SW480 (cell line): ENCODE results near the gene FSD1.
"Not testable (repeated sequence)": the region's sequence is repeated elsewhere in the genome, so short reads cannot be mapped to it uniquely, and the experiment has no call there.

ENCODE experiments used
- DNase-seq: peaks from one replicate; pipeline ENCODE4 v3.0.0-alpha.2; 2016; ENCODE audit warnings: low spot score

Gene FSD1

DNA sequence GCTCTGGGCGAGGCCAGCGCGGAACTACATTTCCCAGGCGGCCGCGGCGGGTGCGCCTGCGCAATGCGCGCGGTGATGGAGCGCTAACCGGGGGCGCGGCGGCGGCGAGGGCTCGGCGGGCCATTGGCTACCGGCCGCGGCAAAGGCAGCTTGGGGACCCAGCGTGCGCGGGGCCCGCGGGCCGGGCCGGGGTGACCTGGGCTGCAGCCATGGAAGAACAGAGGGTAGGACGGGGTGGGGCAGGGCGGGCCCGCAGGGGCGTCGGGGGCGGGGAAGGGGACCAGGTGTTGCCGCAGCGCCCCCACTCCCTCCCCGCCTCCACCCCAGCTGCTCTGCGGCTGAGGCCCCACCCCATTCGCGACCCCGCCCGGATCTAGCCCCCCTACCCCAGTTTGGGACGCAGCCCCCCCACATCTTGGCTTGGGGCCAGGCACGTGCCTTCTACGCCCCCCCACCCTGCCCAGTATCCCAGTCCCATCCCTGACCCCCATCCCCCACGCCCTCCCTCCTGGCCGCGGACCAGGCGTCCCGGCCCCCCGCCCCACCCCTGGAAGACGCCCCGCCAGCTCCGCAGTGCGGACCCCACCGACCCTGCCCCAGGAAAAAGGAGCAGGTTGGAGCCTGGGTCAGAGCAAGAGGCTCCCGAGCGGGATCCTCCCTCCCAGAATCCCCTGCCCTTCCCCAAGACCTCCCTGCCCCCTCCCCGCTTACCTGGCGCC is at the start of gene FSD1:
Gene FSD1 (plus strand): TSS at position 61 of the 719 bp plus-strand sequence. CDS start 149 bp downstream, at position 210.
- DNase-seq, result peak; percentile 36

DNA sequence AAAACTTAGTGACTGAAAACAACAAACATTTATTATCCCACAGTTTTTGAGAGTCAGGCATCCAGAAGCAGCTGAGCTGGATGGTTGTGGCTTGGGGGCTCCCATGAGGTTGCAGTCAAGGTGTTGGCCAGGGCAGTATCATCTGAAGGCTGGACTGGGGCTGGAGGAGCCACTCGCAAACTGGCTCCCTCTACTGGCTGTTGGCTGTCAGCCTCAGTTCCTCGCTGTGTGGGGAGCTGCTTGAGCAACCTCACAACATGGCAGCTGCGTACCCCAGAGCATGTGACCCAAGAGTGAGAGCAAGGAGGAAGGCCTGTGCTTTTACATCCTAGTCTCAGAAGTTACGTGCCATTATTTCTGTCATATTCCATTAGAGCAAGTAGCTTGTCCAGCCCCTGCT is 47.8 kb upstream of the FSD1 start:
- no peak for DNase-seq

- no peak for DNase-seq
Measured at GRCh38 chr19:4257025-4257424, 47.4 kb upstream of the FSD1 start.

GRCh38 chr19:4258181-4258580 is 46.2 kb upstream of the FSD1 start:
- DNase-seq, result no peak

- no peak for DNase-seq
Measured at GRCh38 chr19:4260613-4261191, 43.7 kb upstream of the FSD1 start.

DNA sequence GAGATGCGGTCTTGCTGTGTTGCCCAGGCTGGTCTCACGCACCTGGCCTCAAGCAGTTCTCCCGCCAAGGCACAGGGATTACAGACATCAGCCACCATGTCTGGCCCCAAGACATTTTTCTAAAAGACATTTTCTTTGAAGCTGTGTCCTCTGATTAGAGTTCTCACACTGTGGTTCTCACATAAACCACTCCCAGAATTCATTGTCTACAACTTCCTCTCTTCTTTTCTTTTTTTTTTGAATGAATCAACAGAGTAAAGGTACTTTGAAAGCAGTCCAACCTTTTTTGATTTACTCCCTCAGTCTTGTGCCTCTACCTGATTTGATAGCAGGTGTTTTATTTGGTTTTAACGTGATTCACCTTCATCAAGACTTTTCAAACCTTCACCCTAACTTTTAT is 39.6 kb upstream of the FSD1 start:
- DNase-seq, result no peak

GRCh38 chr19:4266253-4267000 is 38.0 kb upstream of the FSD1 start:
- no peak for DNase-seq

- peak; percentile 41 for DNase-seq
Measured at GRCh38 chr19:4267101-4267900, 37.1 kb upstream of the FSD1 start.

DNA sequence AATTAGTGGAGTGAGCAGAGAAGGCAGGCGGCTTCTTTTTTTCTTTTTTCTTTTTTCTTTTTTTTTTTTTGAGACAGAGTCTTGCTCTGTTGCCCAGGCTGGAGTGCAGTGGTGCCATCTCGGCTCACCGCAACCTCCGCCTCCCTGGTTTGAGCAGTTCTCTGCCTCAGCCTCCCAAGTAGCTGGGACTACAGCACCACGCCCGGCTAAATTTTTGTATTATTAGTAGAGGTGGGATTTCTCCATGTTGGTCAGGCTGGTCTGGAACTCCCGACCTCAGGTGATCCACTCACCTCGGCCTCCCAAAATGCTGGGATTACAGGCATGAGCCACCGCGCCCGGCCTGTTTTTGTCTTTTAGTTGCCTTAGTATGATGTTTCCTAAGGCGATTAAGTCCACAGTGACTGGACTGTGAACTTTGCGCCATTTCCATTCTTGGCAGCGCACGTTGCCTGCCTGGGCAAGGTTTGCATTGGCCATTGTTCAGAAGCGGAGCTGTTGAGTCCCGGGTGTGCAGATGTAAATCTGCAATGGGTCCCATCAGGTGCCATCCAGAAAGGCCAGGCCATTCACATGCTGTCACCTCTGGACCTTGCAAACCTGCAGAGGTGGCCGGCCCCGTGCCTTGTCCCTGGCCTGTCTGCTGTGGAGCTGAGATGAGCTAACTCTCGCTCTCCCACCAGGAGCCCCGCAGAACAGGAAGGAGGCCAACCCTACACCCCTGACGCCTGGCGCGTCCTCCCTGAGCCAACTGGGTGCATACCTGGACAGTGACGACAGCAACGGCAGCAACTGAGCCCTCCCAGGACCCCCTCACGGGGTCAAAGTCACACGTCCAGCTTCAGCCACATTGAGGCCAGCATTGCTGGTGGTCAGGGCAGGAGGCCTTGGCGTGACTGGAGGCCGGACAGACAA is 36.2 kb upstream of the FSD1 start:
- no peak for DNase-seq

- DNase-seq, result no peak
Measured at GRCh38 chr19:4268816-4269430, 35.5 kb upstream of the FSD1 start.

DNA sequence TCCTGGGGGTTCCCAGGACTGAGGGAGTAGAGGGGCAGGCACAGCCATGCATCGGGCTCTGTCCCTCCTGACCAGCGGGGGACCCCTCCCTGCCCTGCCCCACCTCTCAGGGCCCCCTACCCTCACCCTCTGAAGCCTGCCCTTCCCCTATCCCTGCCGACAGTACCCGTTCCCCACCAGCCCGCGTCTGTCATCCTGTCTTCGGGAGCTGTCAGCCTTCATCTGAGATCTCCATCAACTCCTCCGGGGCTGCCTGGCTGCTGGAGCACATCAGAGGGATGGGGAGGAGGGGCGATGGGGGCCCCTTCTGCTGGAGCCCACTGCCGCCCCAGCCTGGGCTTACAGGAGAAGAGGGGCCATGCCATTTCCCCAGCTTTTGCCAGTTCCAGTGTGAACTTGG is 31.5 kb upstream of the FSD1 start:
- DNase-seq, result no peak

GRCh38 chr19:4274321-4274686 is 30.1 kb upstream of the FSD1 start:
- DNase-seq, result not testable (repeated sequence)

DNA sequence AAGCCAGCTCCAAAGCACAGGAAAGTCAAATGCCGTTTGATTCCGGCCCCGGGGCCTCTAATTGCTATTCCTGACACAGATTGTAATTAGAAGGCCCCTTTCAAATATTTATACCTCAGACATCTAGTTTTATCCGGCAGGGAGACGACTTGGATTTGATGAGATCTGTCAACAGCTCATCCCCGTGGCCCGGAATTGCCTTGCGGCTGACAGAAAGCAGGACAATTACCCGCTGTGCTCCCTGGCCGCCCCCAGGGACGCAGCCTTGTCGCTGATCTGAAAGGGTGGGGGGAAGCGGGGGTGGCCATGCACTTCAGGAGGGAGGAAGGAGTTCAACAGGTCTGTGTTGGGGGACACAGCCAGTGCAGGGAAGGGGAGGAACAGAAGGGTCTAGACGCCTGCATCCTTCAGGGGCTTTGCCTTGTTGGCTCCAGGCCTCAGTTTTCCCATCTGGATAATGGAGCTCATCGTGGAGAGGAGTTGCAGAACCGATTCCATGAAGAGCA is 27.2 kb upstream of the FSD1 start:
- DNase-seq, result no peak

DNA sequence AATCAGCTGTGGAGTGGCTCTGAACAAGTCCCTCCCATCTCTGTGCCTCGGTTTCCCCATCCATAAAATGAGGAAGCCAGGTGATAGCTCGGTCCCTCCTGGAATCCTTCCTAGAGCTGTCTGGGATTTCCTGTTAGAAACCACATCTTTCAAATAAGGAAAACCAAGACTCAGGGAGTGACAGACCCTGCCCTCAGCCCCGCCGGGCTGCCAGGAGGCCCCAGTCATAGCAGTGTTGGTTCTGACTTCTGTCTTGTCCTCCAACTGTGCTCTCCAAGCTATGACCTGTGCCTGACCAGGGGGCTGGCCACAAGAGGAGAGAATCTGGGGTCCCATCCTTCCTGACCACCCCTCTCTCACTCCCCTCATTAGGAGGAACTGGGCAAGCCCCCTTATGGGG is 26.4 kb upstream of the FSD1 start:
- no peak for DNase-seq

DNA sequence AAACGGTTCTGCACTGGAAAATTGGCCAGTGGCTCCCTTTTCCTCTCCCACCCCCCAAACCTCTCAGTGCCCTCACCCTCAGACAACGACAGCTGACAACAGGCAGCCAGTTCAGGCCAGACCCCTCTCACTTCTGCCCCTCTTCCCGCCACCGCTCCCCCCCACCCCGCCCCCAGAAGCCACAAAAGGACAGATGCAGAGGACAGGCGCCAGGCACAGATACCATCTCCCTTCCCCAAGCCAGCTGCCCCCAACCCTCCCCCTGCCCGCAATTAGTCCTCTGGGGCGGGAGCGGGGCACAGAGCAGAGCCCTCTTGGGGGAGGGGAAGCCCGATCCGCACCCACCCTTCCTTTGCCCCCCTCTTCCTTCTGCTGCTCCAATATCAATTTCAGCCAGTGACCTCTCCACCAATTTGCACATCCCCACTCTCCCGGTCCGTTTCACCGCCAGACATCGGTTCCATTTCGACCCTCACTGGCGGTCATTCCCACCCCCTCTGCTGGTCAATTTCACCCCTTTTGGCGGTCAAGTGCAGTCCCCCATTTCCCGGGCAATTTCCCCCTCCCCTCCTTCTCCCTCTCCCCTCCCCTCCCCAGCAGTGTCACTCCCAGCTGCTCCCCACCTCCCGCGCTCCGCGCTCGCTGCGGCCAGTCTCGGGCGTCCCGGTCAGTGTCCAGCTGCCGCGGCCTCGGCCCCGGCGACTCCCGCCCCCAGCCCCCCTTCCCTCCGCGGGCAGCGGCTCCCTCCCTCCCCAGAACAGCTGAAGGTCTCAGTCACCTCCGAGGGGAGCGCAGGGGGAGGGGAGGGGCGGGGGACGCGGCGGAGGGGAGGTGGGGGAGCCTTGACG is 25.8 kb upstream of the FSD1 start, which contains the start of gene SHD:
Gene SHD (plus strand): TSS at position 848 of the 848 bp plus-strand sequence. CDS start 798 bp downstream, outside the sequence.
- no peak for DNase-seq

DNA sequence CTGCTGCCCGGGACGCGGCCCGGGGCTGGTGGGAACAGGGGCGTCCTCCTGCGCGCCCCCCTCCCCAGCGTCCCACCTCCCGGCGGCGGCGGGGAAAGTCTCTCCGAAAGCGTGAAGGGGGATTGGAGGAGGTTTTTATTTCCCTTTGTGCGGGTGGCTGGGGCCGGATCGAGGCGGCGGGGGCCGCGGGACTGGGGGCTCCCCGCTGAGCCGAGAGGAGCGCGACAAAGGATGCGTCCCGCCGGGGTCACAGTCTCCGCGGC is 25.2 kb upstream of the FSD1 start:
- DNase-seq, result no peak

DNA sequence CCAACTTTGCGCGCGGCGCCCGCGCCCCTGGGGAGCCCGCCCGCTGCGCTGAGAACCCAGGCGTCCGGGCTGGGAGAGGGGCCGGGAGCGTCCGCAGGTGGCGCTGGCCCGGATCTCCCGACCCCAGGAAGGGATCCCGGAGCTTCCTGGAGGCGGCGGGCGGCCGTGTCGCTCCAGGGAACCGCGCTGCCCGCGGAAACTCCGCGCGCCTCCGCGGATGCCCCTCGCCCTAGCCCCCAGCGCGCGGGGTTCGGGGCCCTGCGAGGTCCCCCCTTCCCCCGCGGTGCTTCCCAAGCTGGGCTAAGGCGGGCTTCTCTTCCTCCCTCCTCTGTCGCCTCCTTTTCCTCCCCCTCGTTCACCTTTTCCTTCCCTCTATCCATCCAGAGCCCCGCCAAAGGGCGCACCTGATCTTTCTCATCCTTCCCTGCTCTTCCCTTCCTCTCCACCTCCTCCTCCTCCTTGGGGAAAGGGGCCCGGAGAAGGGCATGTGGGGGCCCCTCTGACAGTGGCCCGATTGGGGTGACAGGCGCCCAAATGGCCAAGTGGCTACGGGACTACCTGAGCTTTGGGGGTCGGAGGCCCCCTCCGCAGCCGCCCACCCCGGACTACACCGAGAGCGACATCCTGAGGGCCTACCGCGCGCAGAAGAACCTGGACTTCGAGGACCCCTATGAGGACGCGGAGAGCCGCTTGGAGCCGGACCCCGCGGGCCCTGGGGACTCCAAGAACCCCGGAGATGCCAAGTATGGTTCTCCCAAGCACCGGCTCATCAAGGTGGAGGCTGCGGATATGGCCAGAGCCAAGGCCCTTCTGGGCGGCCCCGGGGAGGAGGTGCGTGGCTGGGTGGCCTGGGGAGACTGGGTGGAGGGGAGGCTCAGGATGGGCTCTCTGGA is 24.6 kb upstream of the FSD1 start:
- DNase-seq, result no peak

DNA sequence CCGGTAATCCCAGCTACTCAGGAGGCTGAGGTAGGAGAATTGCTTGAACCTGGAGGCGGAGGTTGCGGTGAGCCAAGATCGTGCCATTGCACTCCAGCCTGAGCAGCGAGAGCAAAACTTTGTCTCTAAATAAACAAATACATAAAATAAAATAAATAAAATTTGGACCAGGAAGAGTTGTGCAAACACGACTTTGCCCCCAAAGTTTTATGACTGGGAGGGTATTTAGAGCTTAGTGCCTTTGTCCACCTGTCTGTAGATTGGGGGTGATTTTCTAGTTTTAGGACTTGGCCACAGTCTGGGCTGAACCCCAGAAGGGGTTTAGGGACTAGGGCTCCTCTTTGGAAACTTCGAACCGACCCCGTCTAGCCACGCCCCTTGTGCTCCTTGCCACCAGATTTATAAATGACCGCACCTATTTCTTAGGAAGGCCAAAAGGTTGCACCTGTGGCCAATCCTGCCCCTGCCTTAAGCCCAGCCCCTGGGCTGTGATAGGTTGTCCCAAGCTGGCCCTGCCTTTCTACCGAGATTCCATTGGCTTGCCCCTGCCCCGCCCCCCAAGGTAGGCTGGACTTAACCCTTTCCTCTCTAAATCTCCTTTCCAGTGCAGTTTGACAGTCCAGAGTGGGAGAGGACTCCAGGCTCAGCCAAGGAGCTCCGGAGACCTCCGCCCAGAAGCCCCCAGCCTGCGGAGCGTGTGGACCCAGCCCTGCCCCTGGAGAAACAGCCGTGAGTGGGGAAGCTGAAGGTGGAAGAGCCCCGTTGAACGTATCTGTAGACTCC is 20.0 kb upstream of the FSD1 start:
- DNase-seq, result peak; percentile 83
